Measurements from ENCODE around the gene AIFM3. TPM values are rescaled to one million over a fixed set of nuclear protein-coding genes. Genes with fewer than 3 reads are reported as not detected.
"Not testable (repeated sequence)": the region's sequence is repeated elsewhere in the genome, so short reads cannot be mapped to it uniquely, and the experiment has no call there.

AIFM3 gene
- total RNA-seq, 1 experiment from 2014 or later, result not detected

- DNase-seq (ENCODE audit: low spot score), result no peak
These were observed 9.2 kb upstream of the AIFM3 start for GRCh38 chr22:20957683-20958431.

DNA sequence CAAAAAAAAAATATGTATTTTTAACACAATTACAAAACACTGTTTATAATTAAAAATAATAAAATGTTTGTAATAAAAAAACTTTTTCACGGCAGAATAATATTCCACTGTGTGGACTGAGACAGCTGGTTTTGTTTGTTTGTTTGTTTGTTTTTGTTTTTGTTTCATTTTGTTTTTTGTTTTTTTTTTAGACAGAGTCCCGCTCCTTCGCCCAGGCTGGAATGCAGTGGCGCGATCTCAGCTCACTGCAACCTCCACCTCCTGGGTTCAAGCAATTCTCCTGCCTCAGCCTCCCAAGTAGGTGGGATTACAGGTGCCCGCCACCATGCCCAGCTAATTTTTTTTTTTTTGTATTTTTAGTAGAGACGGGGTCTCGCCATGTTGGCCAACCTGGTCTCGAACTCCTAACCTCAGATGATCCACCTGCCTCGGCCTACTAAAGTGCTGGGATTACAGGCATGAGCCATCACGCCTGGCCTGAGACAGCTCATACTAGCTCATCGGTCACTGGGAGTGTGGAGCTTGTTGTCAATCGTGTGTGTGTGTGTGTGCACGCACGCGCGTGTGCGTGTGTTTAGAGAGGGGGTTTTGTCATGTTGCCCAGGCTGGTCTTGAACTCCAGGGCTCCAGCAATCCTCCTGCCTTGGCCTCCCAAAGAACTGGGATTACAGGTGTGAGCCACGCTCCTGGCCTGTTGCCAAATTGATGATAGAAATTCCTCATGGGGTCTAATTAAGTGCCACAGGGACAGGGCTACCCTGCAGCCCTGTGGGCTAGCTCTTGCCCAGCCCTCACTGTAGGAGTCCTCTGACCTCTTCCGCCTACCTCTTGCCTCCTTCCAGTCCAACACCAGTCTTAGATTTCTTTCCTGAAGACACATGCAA is 7.2 kb upstream of the AIFM3 start:
- DNase-seq (ENCODE audit: low spot score), result no peak

GRCh38 chr22:20960609-20961008 is 6.4 kb upstream of the AIFM3 start:
- no peak for DNase-seq (ENCODE audit: low spot score)

- DNase-seq (ENCODE audit: low spot score), result no peak
These were observed 4.5 kb upstream of the AIFM3 start for GRCh38 chr22:20962491-20962945.

- DNase-seq (ENCODE audit: low spot score), result no peak
These were observed 3.6 kb upstream of the AIFM3 start for GRCh38 chr22:20963201-20964052.

GRCh38 chr22:20964090-20964798 is 2.8 kb upstream of the AIFM3 start:
- DNase-seq (ENCODE audit: low spot score), result no peak

DNA sequence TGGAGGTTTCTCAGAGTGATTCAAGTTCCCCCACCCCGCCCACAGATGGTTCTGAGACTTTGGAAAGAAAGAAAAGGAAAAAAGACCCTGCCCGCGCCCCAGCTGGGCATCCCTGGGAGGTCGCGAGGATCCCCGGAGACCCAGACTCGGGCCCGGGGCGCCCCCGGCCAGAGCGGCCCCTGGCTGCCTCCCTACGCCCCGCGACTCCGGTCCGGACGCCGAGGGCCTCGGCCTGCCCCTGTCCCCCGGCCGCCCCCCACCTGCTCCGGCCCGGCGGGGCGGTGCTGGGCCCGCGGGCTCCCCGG is 2.3 kb upstream of the AIFM3 start:
- no peak for DNase-seq (ENCODE audit: low spot score)

DNA sequence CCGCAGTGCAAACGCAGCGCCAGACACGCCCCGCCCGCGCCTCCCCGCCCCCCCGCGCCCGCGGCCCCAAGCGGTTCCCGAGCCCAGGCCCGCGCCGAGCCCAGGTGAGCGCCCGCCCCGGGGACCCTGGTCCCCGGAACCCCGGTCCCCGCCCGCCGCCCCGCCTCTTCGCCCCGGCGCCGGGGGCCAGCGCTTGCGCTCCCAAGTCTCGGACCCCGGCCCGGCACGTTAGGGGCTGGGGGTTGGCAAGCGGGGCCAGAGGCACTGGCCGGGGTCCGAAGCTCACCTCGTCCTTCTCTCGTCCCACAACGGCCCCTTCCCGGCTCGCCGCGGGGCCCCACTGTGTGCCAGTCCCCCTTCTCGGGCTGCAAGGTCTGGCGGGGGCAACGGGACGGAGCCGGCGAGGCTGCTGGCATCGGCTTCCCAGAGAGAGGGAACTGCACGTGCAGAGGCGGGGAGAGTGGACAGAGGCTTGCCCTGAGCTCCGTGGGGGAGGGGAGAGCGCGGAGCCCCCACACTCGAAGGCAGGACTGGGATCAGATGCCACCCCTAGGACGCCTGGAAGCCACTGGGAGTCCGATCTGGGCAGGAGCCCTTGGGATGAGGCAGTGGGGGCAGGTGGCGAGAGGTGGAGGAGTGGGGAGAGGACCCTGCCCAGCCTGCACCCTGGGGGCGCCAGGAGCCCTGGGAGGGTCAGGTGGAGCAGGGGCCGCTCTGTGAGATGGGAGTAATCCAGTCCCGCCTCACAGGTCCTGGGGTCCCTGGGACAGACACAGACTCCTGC is 1.8 kb upstream of the AIFM3 start:
- no peak for DNase-seq (ENCODE audit: low spot score)

- no peak for DNase-seq (ENCODE audit: low spot score)
These were observed 883 bp upstream of the AIFM3 start for GRCh38 chr22:20965888-20966855.

- DNase-seq (ENCODE audit: low spot score), result no peak
These were observed 699 bp downstream of the AIFM3 start for GRCh38 chr22:20967697-20968211.

GRCh38 chr22:20968281-20968977 is 1.4 kb downstream of the AIFM3 start:
- DNase-seq (ENCODE audit: low spot score), result no peak

DNA sequence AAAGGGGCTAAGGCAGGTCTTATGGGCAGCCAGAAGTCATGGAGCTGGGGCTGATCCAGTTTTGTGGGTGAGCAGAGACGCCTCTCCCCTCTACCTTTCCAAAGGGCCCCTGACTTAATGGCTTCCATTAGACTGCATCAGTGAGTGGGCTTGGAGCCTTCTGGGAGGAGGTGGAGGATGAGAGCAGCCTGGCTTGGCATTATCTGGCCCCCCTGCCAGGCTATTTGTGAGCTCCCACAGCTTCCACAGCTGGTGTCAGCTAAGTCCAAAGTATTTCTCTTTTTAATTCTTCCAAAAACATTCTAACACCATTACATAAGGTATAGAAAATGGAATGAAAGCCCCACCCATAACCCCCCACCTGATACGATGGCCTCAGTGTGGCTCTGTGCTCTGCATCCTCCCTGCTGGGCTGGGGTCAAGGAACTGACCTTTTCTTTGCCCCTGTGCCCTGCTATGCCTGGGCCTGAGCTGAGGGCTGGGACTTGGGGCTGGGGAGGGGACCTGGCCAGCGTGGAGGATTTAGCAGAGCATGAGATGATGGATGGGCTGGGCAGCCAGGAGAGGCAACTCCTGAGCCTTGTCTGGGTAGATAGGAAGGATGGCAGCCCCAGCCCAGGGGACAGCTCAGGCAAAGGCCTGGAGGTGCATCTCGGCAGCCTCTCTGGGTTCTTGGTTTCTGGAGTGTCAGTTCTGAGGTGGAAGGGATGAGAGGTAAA is 4.0 kb downstream of the AIFM3 start:
- no peak for DNase-seq (ENCODE audit: low spot score)

DNA sequence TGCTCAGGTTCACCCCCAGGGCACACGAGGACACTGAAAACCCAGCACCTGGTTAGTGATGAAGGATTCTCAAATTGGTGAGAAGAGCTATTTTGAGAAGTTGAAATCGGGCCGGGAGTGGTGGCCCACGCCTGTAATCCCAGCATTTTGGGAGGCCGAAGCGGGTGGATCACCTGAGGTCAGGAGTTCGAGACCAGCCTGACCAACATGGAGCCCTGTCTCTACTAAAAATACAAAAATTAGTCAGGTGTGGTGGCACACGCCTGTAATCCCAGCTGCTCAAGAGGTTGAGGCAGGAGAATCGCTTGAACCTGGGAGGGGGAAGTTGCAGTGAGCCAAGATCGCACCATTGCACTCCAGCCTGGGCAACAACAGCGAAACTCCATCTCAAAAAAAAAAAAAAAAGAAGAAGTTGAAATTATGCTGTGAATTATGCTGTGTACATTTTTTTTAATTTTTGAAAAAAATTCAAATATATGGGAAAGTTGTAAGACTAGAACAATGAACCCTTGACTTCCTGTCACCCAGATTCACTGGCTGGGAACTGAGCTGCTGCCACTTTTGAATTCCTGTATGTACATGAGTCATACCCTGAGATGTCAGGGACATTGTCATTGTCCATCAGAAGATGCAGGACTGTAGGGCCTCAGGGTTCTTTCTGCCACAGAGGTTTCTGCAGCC is 5.1 kb downstream of the AIFM3 start:
- not testable (repeated sequence) for DNase-seq (ENCODE audit: low spot score)

DNA sequence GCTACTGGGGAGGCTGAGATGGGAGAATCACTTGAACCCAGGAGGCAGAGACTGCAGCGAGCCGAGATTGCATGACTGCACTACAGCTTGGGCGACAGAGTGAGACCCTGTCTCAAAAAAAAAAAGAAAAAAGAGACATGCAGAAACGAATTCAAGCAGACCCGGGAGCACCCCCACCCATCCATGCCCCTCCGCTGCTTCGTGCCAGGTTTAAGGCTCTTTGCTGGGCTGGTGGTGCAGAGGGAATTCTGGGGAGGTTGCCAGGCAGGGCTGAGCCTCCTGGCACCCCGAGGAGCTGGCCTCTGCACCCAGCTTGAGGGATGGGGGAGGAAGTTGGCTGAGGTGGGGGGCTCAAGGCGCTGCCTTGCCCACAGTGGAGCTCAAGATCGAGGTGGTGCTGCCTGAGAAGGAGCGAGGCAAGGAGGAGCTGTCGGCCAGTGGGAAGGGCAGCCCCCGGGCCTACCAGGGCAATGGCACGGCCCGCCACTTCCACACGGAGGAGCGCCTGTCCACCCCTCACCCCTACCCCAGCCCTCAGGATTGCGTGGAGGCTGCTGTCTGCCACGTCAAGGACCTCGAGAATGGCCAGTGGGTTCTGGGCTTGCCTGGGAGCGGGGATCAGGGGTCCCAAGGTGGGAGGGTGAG is 6.0 kb downstream of the AIFM3 start:
- no peak for DNase-seq (ENCODE audit: low spot score)

DNA sequence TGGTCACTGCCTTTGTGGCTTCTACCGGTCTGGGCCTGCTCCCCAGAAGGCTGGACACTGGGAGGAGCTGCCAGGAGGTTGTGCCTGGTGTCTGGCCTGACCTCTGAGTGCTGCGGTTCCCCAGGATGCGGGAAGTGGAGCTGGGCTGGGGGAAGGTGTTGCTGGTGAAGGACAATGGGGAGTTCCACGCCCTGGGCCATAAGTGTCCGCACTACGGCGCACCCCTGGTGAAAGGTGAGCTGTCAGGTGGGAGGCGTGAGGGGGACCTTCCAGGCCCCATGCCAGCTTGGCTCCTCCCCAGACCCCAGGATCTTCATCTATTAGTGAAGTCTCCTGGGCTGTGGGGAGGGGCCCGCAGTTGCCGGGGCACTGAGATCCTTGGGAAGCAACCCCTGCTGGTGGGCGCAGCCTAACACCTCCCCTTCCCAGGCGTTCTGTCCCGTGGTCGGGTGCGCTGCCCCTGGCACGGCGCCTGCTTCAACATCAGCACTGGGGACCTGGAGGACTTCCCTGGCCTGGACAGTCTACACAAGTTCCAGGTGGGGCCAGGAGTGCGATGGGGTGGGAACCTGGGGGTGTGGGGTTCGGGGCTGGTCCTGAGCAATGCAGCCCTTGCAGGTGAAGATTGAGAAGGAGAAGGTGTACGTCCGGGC is 6.7 kb downstream of the AIFM3 start:
- no peak for DNase-seq (ENCODE audit: low spot score)

- DNase-seq (ENCODE audit: low spot score), result no peak
These were observed 7.4 kb downstream of the AIFM3 start for GRCh38 chr22:20974336-20974955.
